Kasumi-1 (cell line): ENCODE data around the gene COL3A1.

Experiments
- DNase-seq, 2 experiments: peaks; one replicate each; lab custom pipeline; 2025; lab: John Stamatoyannopoulos, UW

Gene COL3A1

DNA sequence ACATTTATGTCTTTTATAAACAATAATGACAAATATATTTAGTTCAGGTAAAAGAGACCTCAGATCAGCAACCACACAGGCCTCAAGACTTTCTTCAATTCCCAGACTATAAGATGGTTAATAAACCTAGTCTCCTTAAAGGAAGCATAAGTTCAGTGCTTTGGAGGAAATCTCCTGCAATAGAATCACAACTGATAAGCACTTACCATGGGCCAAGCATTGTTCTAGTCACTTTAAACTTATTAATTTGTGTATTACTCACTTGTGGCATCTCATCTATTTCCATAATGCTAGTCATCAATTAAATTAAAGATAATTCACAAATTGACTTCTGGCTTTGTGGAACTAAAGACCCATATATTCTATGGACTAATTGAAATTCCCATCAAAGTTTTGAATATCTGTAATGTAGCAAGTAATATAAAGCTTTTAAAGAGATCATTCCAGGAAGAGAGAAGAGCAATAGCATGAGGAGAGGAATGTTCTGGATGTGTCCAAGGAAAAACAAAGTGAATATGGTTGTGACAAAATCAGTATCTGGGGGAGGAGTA lies 42.2 kb downstream of the COL3A1 start:
- no peak for DNase-seq

DNA sequence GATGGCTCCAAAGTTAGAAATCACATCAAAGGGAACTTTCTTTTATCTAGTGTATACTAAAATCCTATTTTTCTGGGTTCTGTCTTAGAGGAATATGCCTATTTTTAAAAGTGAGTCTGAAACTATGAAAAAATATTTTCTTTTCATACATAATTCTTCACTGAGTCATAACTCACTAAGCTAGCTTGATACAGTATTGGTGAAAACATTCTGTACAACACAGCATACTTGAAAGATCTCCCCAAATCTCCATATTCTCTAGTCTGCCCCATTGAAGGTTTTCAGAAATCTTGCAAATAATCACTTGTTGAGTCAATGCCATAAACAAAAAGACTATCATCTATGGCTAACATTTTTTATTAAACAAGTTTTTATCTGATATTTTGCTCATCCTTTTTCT lies 44.5 kb downstream of the COL3A1 start:
- DNase-seq = no peak

DNA sequence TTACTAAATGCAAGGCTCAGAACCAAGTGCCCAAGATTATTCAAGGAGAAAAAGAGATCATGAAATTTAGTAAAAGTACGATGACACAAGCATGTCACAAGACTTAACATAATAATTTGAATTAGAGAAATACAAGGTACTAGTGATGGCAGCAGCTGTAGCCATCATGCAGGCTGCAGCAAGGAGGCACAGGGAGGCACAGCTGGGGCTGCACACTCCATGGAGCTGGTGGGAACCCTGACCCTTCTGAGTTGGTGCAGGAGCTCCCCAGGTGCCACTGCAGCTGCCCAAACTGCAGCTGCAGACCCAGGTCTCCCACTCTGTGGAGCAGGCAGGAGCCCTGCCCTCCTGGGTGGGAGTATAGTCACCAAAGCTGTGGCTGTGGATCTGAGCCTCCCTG lies 46.0 kb downstream of the COL3A1 start:
- no peak for DNase-seq

DNA sequence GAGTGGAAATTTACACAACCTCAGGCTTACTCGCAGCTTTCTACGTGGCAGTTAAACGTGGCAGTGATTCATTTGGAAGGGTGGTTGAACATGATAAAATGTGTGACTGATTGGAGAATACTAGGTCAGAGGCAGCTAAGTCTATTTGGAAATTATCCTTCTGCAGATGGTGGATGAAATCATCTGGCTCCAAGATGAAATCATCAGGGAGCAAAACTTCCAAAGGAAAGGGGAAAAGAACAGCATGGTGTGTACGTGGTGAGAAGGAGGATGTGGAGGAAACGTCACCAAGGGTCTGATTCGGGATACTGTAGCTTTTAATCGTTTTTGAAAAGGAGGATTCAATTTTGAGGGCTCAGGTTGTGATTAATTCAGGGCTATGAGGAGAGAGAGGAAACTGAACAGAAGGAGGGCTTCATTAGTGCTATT lies 47.9 kb downstream of the COL3A1 start:
- DNase-seq = no peak

DNA sequence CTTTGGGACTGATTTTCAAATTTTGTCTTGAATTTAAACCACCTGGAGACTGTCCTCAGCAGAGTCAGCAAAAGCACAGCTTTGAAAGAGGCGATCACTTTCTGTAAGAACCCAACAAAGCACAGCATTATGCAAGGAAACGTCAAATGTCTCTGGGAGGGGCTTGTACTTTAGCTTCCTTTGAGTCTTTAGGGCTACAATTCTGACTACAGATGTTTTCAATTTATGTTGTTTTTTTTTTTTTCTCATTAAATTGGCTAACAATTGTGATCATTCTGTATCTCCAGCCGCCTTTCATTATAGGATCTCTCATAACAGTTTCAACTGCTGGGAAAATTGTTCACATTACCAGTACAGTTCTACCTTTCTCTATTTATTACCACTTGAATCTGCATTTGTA lies 48.3 kb downstream of the COL3A1 start:
- DNase-seq = no peak

DNA sequence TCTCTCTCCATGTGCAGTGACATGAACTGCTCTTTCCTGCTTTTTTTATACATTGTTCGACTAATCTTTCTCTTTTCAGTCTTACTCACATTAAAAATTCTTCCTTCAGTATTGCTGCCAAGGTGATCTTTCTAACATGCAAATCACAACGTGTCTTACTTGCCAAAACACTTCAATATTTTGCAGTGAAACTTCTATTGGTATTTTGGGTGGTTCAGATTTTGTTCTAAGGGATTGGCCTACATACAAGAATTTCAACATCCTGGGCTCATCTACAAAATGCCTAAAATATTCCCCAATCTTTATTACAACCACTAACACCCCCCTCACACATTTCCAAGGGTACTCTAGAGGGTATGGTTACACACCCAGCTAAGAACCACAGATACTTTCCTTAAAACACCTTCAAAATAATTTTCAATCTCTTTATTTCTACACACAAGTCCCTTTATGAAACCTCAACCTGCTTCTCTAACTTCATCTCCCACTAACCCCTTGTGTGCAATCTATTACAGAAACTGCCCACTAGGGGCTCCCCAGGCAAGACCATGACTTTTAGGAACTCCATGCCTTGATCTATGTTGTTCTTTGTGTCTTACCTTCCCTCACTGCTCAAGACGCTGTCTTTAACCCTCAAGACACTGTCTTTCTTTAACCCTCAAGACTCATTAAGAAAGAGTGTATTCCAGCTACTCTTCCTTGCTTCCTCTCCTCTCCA lies 50.9 kb downstream of the COL3A1 start:
- DNase-seq = peak; percentile 27 to 38

DNA sequence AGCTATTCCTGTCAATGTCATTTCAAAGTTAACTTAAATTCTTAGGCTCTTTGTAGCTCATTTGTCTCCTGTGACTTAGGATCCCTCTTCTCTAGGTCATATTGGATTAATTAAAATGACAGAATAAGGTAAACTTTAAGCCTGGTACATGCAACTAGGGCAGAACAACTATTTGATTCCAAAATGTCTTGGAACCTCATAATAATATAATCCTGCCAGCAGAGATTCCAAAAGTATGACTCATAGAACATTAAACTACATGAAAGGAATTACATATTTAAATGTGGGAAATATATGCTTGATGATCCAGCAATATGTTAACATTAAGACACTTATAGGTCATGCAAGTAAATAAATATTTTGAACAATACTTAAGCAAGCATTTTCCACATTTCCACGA lies 63.3 kb downstream of the COL3A1 start:
- no peak for DNase-seq

DNA sequence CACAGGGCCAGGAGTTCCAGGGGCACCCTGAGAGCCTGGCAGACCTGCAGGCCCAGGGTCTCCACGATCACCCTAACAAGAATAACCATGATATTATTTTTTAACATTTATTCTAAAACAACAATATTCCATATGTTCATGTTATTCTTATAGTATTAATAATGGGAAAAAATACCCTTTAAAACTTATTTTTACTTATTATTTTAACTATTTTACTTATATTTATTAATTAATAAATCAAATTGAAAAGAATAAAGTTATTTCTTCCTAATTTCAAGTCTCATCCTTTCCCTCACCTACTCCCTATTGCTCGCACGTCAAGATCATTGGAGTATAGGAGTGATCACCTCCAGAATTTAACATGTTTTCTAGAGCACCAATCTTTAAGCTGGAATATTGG lies 71.7 kb downstream of the COL3A1 start:
- DNase-seq = no peak

DNA sequence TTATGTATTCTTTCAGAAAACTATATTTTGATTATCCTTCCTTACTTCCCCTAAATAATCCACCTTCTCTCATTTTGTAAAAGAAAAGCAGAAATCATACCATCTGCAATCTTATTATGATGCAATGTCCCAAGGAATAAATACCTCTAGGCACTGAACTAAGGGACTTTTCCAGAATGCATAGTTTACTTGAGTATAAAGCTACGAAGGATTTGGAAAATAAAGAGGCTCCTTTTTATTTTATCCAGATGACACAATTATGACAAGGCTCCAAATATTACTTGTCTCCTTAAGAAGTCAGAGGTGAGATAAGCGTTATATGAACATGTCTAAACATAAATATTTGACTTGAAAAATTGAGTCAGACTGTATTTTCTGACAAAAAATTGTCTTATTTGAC lies 72.1 kb downstream of the COL3A1 start:
- no peak for DNase-seq

DNA sequence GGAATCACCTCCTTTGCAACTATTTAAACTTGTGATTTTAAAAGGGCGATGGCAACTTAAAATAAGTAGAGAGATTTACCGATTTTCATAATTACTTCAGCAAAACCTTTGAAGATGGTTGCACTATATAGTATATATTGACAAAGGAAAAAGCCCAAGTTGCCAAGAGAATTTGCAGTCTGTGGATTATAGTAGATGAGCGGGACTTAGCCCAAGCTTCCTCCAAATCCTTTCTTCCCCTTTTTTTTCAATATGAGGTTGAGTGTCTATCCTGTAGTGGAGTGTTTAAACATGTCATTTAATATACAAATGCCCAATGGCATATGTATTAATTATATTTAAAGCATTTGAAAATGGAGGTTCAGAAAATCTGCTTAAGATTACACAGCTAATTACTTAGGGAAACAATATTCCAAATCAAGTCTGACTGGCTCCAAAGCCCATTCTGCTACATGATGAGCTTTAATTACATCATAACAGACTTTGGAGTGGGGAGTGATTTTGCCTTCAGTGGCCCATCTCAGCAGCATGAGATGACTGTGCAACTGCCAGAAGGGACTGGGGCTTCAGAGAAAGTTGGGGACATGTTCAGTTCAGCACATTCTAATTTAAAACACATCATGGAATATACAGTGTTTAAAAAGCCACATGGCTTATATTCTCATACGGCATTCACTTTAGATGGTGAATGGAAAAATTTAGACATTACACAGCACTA lies 73.2 kb downstream of the COL3A1 start:
- DNase-seq = no peak

DNA sequence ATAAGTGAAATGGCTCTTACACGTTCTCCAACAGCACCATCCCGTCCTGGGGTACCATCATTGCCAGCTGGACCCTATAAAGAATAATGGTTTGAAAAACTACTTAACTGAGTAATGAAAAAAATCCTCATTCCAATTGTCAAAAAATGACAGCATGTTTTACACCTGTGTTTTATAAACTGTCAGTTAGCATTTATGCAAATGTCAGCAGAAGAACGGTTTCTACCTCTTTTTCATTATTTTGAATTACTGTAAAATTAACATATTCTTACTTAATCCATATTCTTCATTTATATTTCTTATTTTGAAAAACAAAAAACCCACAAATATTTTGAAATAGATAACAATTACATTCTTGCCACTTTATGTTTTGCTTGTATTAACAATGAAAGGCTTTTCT lies 74.0 kb downstream of the COL3A1 start:
- DNase-seq = no peak

DNA sequence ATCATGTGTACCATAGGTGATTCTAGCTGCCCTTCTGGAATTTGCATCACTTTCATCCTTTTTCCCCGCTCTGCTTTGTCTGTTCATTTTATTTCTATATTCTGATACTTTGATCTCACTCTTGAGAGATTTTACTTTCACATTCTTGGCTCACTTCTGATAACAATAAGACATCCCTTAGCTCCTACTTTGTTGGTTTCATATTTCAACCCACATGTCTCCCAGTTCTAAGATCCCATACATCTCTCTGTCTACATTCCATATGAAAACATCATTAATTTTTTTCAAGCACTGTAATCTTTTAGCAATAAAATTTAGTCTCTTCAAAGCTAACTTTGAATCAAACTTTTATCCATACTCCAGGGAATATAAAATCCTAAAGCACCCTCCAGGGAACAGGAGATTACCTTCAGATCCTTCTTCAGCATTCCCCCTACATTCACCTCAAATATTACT lies 75.6 kb downstream of the COL3A1 start:
- no peak for DNase-seq

DNA sequence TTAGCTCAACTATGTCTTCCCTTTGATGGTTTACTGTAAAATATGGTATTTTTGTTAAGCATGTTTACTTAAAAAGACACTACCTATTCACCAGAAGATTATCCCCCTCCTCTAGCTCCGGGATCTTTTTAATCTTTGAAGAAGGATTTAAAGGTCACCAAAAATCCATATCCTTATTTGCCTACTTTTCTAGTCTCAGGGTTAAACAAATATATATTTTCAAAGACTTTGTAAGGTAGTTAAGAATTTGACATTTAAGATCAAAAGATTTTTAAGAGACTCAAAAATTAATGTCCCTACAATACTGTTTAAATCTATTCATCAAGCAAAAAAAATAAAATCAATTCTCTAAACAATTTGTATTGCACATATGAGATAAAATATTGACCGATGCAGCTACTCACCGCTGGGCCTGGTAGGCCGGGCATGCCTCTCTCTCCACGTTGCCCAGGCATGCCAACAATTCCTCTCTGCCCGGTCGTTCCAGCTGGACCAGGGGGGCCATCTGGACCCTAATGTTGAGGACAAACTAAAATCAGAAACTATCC lies 76.1 kb downstream of the COL3A1 start:
- DNase-seq = no peak

DNA sequence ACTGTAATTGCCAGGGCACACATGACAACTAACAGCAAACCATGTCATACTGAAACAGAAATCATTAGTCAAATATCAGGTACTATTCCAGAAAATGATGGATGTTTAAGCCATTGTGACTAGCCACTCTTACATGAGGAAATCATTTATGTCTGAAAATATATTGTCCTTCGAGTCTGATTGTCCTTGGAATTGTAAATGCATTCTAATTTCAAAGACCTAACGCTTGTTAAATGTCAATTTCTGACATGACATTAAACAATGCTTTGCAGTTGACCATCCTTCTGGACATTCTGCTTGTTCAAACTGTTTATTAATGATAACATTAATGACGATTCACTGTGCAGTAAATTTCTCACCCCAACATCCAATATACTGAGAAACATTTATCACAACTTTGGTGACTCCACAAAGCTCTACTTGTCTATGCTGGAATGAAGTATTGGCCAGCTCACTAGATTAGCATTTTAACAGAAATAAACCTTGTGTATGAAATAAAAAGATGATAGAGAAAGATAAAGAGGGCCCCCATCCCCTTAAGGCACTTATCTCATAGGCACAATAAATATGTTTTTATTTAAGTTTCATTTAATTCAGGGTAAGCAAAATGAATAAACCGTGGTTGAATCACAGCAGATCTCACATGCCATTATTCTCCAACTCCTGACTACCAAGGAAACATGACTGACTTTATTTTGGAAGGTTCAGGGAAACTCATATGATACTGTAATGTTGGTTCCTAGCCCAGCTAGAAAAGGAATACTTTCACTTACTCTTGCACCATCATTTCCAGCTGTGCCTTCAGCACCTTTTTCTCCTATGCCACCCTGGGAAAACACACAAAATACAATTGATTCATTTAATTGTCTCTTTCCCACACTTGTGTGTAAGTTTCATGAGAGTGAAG lies 82.3 kb downstream of the COL3A1 start:
- DNase-seq = no peak

DNA sequence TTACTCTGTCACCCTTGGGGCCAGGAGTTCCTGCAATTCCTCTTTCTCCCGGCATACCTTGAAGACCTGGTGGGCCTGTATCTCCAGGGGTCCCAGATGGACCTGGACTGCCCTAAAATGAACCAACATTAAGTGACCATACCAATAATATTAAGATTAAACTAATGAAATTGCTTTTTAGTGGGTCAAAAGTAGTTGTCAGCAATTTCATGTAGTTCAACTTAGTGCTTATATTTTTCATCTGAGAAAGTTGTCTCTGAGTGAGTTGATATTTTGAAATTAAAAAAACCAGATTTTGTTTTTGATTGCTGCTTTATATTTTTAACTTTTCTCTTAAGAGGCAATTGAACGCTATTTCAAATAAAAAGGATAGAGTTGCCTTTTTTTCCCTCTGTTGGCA lies 83.1 kb downstream of the COL3A1 start:
- no peak for DNase-seq

DNA sequence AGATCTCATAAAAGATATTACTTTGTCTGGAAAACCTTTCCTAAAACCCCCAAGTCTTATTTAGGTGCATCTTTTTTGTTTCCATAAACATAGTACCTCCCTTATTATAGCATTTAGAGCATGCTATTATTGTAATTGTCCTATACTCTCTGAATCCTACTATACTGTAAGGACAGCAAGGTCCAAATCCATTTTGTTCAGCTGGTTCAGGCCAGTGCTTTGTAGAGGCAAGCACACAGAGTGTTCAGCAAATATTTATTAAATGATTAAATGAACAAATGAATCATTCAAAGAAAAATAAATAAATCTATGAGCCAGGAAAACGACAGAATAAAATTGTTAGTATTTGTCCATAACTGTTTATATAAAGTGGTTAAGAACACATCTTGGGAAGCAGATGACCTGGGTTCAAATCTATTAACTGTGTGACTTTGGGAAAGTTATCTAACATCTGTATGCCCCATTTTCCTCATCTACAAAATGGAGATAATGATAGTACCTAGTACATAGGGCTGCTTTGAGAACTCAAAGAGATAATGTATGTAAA lies 86.0 kb downstream of the COL3A1 start:
- DNase-seq = no peak
